Measurements from ENCODE around the gene SYNJ1. TPM values are rescaled to one million over a fixed set of nuclear protein-coding genes. Genes with fewer than 3 reads are reported as not detected.

SYNJ1 gene
- total and polyA plus RNA-seq, 10 of the 15 experiments (the other 5 are each of a cell fraction or from before 2014, with no cell fraction given), result 1.2 to 7.0 (median 3.5) TPM

DNA sequence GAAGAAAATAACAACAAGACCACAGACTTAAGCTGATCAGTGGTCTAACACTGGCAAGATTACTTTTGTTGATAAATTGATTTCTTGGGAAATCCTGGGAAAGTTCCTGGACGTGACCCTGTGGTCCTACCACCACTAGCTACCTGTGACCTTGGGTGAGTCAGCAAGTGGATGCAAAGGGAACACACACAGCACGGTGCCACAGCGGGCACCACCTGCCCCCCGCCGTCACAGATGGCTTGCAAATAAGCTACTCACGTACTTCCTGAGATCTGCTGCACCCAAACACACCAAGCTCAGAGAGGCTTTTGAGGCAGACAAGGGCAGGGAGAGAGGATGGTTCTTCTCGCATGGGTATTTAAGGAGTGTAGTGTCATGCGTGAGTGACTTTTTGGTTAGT lies 128.3 kb downstream of the SYNJ1 start:
- Histone ChIP-seq H3K9me3 (replicated peaks; ENCODE audit: control insufficient read depth, insufficient read depth, low read length) (no peaks in the 10 kb centered on the region), H2AFZ (ENCODE audit: control insufficient read depth, low read depth, low read length) (no peak overlapping the region), H3K9ac (ENCODE audit: control insufficient read depth, insufficient read depth, low read length) (no peak overlapping the region), H3K27ac (ENCODE audit: control insufficient read depth, insufficient read depth) (no peak overlapping the region), H3K4me3 (no peak overlapping the region), H3K4me2 (ENCODE audit: control insufficient read depth, insufficient read depth) (no peak overlapping the region), H3K79me2 (ENCODE audit: control insufficient read depth, insufficient read depth, low read length) (no peaks in the 10 kb centered on the region), H3K36me3 (ENCODE audit: control insufficient read depth in 2 of 2, insufficient read depth in 2 of 2, low read length in 1 of 2) (peaks cover 5 to 18% of the 10 kb centered on the region in 2 experiments; a peak in 3 of 4 replicates), H3K4me1 (ENCODE audit: control insufficient read depth, insufficient read depth, low read length) (no peaks in the 10 kb centered on the region), H4K20me1 (ENCODE audit: control insufficient read depth, insufficient read depth) (no peaks in the 10 kb centered on the region), H3K27me3 (replicated peaks in 1 of 2; ENCODE audit: control insufficient read depth in 2 of 2, insufficient read depth in 2 of 2, low read length in 1 of 2) (no peaks in the 10 kb centered on the region)
- ChIA-PET POLR2A (no interaction called here), RAD21 (ENCODE audit: unreplicated experiment) (interaction anchor here (0.6 to 3.2 kb wide), 2 partner anchors 175 to 196 kb away, joined by 3 to 17 read pairs; no protein-coding TSS in a partner anchor), SMC1A (ENCODE audit: uncharacterized antibody, unreplicated experiment) (interaction anchor here (2.6 kb wide), 1 partner anchor 197 kb away, joined by 13 read pairs; no protein-coding TSS in a partner anchor), CTCF (interaction anchor here (1.1 to 5.1 kb wide), 4 partner anchors 11 to 196 kb away, joined by 3 to 90 read pairs (median 26); partner anchors contain the start of gene CFAP298)
- intact Hi-C loops (cut with micrococcal nuclease; ENCODE audit: unreplicated experiment) (no loop called here), in situ Hi-C loops (cut with MboI) (no loop called here)
- DNase-seq (ENCODE audit: low read depth, low spot score) (no peak), FAIRE-seq (no peak), ATAC-seq (no peak)
- 41% methylated on average over 8 of the region's 8 CpGs for WGBS (ENCODE audit: insufficient coverage, insufficient replicate concordance, low lambda C conversion rate, missing lambda C conversion rate)
- no TSS peak for BruUV-seq (replicated peaks)
- TF ChIP-seq ZSCAN29 (IDR thresholded peaks at IDR 0.05) (no peak), E2F8 (IDR thresholded peaks at IDR 0.05; ENCODE audit: low read depth, partially characterized antibody) (no peak), BCLAF1 (IDR thresholded peaks at IDR 0.05) (no peak), MXI1 (IDR thresholded peaks at IDR 0.05; ENCODE audit: low read depth, low read length) (no peak), JUNB (IDR thresholded peaks at IDR 0.05) (no peak), JUND (IDR thresholded peaks at IDR 0.05; ENCODE audit: low read depth, low read length) (no peak), YY1 (IDR thresholded peaks at IDR 0.05; ENCODE audit: low read depth, low read length) (no peak), ATF3 (IDR thresholded peaks at IDR 0.05; ENCODE audit: borderline replicate concordance, extremely low read depth, low read depth, low read length) (no peak), BACH1 (IDR thresholded peaks at IDR 0.05; ENCODE audit: borderline replicate concordance) (no peak), PML (IDR thresholded peaks at IDR 0.05; ENCODE audit: low read length) (no peak), TBL1XR1 (IDR thresholded peaks at IDR 0.05; ENCODE audit: low read depth, low read length) (no peak), ETV6 (conservative IDR thresholded peaks at IDR 0.05 in 1 of 2, IDR thresholded peaks at IDR 0.05 in 1 of 2; ENCODE audit: borderline replicate concordance in 1 of 2, low read depth in 1 of 2) (no peak), FOXM1 (IDR thresholded peaks at IDR 0.05; ENCODE audit: low read depth, low read length) (no peak), USF1 (IDR thresholded peaks at IDR 0.05; ENCODE audit: borderline replicate concordance, extremely low read length, insufficient read depth, low read depth, low read length) (no peak)
- TF ChIP-seq, protein P1, sequence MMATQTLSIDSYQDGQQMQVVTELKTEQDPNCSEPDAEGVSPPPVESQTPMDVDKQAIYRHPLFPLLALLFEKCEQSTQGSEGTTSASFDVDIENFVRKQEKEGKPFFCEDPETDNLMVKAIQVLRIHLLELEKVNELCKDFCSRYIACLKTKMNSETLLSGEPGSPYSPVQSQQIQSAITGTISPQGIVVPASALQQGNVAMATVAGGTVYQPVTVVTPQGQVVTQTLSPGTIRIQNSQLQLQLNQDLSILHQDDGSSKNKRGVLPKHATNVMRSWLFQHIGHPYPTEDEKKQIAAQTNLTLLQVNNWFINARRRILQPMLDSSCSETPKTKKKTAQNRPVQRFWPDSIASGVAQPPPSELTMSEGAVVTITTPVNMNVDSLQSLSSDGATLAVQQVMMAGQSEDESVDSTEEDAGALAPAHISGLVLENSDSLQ (IDR thresholded peaks at IDR 0.05), result no peak
